GM23338 (cell line): ENCODE results near the gene ENTPD1. TPM values are rescaled to one million over a fixed set of nuclear protein-coding genes. Genes with fewer than 3 reads are reported as not detected.

Experiments
- ATAC-seq: fragments of 200-7000 bp; cut with Tn5 transposase; 3 replicates; pipeline ENCODE4 v1.9.1; 2020
- DNase-seq: peaks from one replicate; pipeline ENCODE4 v3.0.0-alpha.2; 2015; ENCODE audit warnings: low spot score
- H2AFZ ChIP-seq: fragments of 200-600 bp; sonication (generic); 2 replicates; pipeline ENCODE4 v1.8.0; 2016; ENCODE audit warnings: antibody characterized with exemption, mild to moderate bottlenecking, moderate library complexity
- H3F3A ChIP-seq: fragments of 200-600 bp; sonication (generic); replicated peaks from 2 replicates; pipeline ENCODE4 v1.8.0; 2017; ENCODE audit warnings: antibody characterized with exemption, mixed run types, low read depth
- H3K27ac ChIP-seq: fragments of 200-600 bp; sonication (generic); 2 replicates; pipeline ENCODE4 v1.6.1; 2016; ENCODE audit warnings: low read depth
- H3K27me3 ChIP-seq: fragments of 200-600 bp; sonication (generic); 2 replicates; pipeline ENCODE4 v1.8.0; 2016; ENCODE audit warnings: mild to moderate bottlenecking, mixed run types, moderate library complexity; ENCODE audit not compliant: insufficient read depth
- H3K36me3 ChIP-seq: fragments of 200-600 bp; sonication (generic); 2 replicates; pipeline ENCODE4 v1.8.0; 2016; ENCODE audit warnings: mild to moderate bottlenecking; ENCODE audit not compliant: insufficient read depth
- H3K4me1 ChIP-seq: fragments of 200-600 bp; sonication (generic); 2 replicates; pipeline ENCODE4 v1.8.0; 2016; ENCODE audit warnings: mild to moderate bottlenecking, moderate library complexity; ENCODE audit not compliant: insufficient read depth
- H3K4me2 ChIP-seq: fragments of 200-600 bp; sonication (generic); 2 replicates; pipeline ENCODE4 v1.7.1; 2017; ENCODE audit warnings: mixed run types
- H3K4me3 ChIP-seq: fragments of 200-600 bp; sonication (generic); 2 replicates; pipeline ENCODE4 v1.6.1; 2016; ENCODE audit warnings: mixed run types
- H3K79me2 ChIP-seq: fragments of 200-600 bp; sonication (generic); replicated peaks from 2 replicates; pipeline ENCODE4 v1.8.0; 2017; ENCODE audit warnings: mild to moderate bottlenecking; ENCODE audit not compliant: insufficient read depth
- H3K9me2 ChIP-seq: fragments of 200-600 bp; sonication (generic); 2 replicates; pipeline ENCODE4 v1.8.0; 2017; ENCODE audit not compliant: insufficient read depth
- H4K20me1 ChIP-seq: fragments of 200-600 bp; sonication (generic); replicated peaks from 2 replicates; pipeline ENCODE4 v1.8.0; 2017; ENCODE audit warnings: mild to moderate bottlenecking; ENCODE audit not compliant: insufficient read depth
- H3K27ac Mint-ChIP-seq: 2 replicates; pipeline ENCODE4 v1.8.0; 2020; ENCODE audit warnings: inconsistent platforms, mild to moderate bottlenecking, moderate library complexity, mixed read lengths
- H3K27me3 Mint-ChIP-seq: 3 replicates; pipeline ENCODE4 v1.8.0; 2022; ENCODE audit warnings: low read depth, mild to moderate bottlenecking, moderate library complexity, mixed read lengths, inconsistent platforms; ENCODE audit not compliant: insufficient read depth, poor library complexity
- H3K36me3 Mint-ChIP-seq: 3 replicates; pipeline ENCODE4 v1.8.0; 2021; ENCODE audit warnings: low read depth, mild to moderate bottlenecking, inconsistent platforms, moderate library complexity, mixed read lengths
- H3K4me1 Mint-ChIP-seq: 3 replicates; pipeline ENCODE4 v1.8.0; 2020; ENCODE audit warnings: mild to moderate bottlenecking, inconsistent platforms, mixed read lengths
- H3K4me3 Mint-ChIP-seq: 3 replicates; pipeline ENCODE4 v1.8.0; 2021; ENCODE audit warnings: moderate library complexity, mild to moderate bottlenecking, inconsistent platforms, mixed read lengths
- H3K9me3 Mint-ChIP-seq: 3 replicates; pipeline ENCODE4 v1.8.0; 2020; ENCODE audit warnings: moderate library complexity, mild to moderate bottlenecking, inconsistent platforms, mixed read lengths
- EZH2 ChIP-seq: fragments of 200-600 bp; sonication (generic); IDR thresholded peaks from one replicate; pipeline ENCODE4 v1.8.0; 2017; ENCODE audit warnings: antibody characterized with exemption, mild to moderate bottlenecking, low read depth; ENCODE audit not compliant: unreplicated experiment
- EZH2phosphoT487 ChIP-seq: fragments of 200-600 bp; sonication (generic); IDR thresholded peaks from one replicate; pipeline ENCODE4 v1.8.1; 2018; ENCODE audit warnings: antibody characterized with exemption; ENCODE audit not compliant: unreplicated experiment
- JUNB ChIP-seq: IDR thresholded peaks from one replicate; pipeline ENCODE4 v1.6.1; 2016; ENCODE audit warnings: antibody characterized with exemption; ENCODE audit not compliant: unreplicated experiment
- NANOG ChIP-seq: IDR thresholded peaks from 2 replicates; pipeline ENCODE4 v1.6.1; 2016; ENCODE audit warnings: antibody characterized with exemption, borderline replicate concordance
- POLR2AphosphoS5 ChIP-seq: IDR thresholded peaks from 2 replicates; pipeline ENCODE4 v1.6.1; 2016; ENCODE audit warnings: antibody characterized with exemption, low read depth
- STAT1 ChIP-seq: IDR thresholded peaks from one replicate; pipeline ENCODE4 v1.6.1; 2016; ENCODE audit warnings: antibody characterized with exemption; ENCODE audit not compliant: unreplicated experiment
- ZNF114 ChIP-seq: fragments of 250-450 bp; sonication (Bioruptor Pico); IDR thresholded peaks from 2 replicates; pipeline ENCODE4 v1.5.0; 2020; ENCODE audit warnings: mild to moderate bottlenecking, moderate library complexity
- ZNF331 ChIP-seq: fragments of 250-450 bp; sonication (Bioruptor Pico); IDR thresholded peaks from 2 replicates; pipeline ENCODE4 v1.5.0; 2020; ENCODE audit warnings: low read depth, mild to moderate bottlenecking, moderate library complexity
- polyA plus RNA-seq: library from polyadenylated mRNA; unstranded; fragments of >200 nt; fragmentation: Nextera tagmentation; extraction: Ambion mirVana; gene quantifications from 2 replicates; pipeline ENCODE4 v1.2.1, GENCODE V29; 2016
- total RNA-seq: library from RNA; depleted of rRNA; stranded (reverse); fragments of >200 nt; shearing (Covaris generic); gene quantifications from 2 replicates; pipeline ENCODE4 v1.2.3, GENCODE V29; 2014
- TF ChIP-seq, protein P1 (sequence below), 2 experiments: fragments of 200-600 bp in 1 of 2; sonication (generic) in 1 of 2; conservative IDR thresholded peaks; 2 replicates each; pipeline versions ENCODE4 v1.5.1 to v1.6.1; 2016 to 2017; ENCODE audit warnings: antibody characterized with exemption in 2 of 2, low read depth in 2 of 2, mild to moderate bottlenecking in 2 of 2, moderate library complexity in 1 of 2
- TF ChIP-seq, protein P2 (sequence below): IDR thresholded peaks from one replicate; pipeline ENCODE4 v1.6.1; 2018; ENCODE audit warnings: antibody characterized with exemption; ENCODE audit not compliant: unreplicated experiment

The ENTPD1 gene
- total and polyA plus RNA-seq, 2 experiments from 2014 or later, result 2.3 to 3.6 TPM

DNA sequence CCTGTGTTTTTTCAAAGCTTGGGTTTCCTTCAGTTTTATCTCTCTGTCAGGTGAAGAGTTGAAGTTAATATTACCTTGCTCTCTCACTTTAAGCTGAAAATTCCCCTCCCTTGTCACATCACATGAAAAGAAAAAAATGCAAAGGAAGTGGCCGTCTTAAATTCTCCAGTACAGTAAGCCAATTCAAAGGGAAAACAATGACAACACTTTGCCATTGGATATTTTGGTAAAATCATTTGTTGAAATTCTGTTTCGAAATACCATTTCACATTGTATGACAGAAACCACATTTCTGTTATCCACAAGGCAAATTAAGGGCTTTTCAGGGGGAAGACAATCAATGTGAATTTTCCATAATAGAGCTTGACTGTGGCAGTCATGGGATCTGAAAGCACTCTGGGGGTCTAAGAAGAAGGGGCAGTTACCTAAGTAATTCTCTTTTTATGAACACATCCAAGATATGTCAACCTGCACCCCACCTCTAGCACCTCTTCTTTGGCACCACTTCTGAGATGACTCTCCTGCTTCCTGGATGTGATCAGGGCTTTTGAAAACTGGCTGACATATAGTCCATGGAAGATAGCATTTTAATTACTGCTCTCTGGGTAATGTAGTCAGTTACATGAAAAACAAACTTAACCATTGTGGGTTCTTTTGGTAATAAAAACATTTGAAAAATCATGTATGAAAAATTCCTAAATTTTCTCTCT lies 63.8 kb downstream of the ENTPD1 start:
- H3K36me3 Mint-ChIP-seq, result peaks cover 2% of the 10 kb centered on the region; the same call in 2 of the 3 replicates
- H3K27ac Mint-ChIP-seq, result no peak overlapping the region
- DNase-seq, result no peak
- TF ChIP-seq EZH2 (no peak), EZH2phosphoT487 (no peak), ZNF331 (CRISPR knock-in tag) (no peak)
- H3K4me3 Mint-ChIP-seq, result no peak overlapping the region
- H3K4me2 ChIP-seq, result no peak overlapping the region
- peaks cover 4% of the 10 kb centered on the region; the same call in 1 of the 2 replicates for H3K4me1 ChIP-seq
- H3K79me2 ChIP-seq, result no peaks in the 10 kb centered on the region
- H3K27me3 ChIP-seq, result no peaks in the 10 kb centered on the region
- H3K4me3 ChIP-seq, result no peak overlapping the region
- H3K36me3 ChIP-seq, result no peaks in the 10 kb centered on the region; the same call in 1 of the 2 replicates
- H3K9me3 Mint-ChIP-seq, result no peaks in the 10 kb centered on the region
- H3K9me2 ChIP-seq, result peaks cover 22% of the 10 kb centered on the region
- H3K27me3 Mint-ChIP-seq, result no peaks in the 10 kb centered on the region
- no peak for ATAC-seq
- H3K4me1 Mint-ChIP-seq, result no peaks in the 10 kb centered on the region; the same call in 2 of the 3 replicates
- H2AFZ ChIP-seq, result no peak overlapping the region
- H3F3A ChIP-seq, result no peaks in the 10 kb centered on the region
- H4K20me1 ChIP-seq, result no peaks in the 10 kb centered on the region
- H3K27ac ChIP-seq, result no peak overlapping the region

DNA sequence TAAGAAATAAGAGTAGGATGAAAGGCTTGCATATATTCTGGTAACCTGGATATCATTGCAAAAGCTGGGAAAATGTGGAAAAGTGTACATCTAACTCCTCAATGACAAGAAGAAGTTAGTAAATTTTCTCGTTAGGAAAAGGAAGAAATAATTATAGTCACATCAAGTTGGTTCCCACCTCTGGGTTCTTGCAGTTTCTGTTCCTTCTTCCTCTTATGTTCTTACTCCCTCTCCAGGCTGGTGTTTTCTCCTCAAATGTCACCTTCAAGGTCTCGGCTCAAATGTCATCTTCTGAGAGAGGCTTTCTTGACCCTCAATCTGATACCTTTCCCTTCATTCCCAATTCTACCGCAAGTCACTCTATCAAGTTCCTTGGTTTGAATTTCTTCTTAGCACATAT lies 64.4 kb downstream of the ENTPD1 start:
- H3K27me3 ChIP-seq, result no peaks in the 10 kb centered on the region
- Mint-ChIP-seq H3K4me1 (no peaks in the 10 kb centered on the region; the same call in 2 of the 3 replicates), H3K4me3 (no peak overlapping the region), H3K9me3 (no peaks in the 10 kb centered on the region), H3K27ac (no peak overlapping the region), H3K36me3 (peaks cover 2% of the 10 kb centered on the region; the same call in 2 of the 3 replicates), H3K27me3 (no peaks in the 10 kb centered on the region)
- peaks cover 18% of the 10 kb centered on the region for H3K9me2 ChIP-seq
- H3K27ac ChIP-seq, result no peak overlapping the region
- ATAC-seq (no peak), DNase-seq (no peak)
- no peak overlapping the region for H3K4me2 ChIP-seq
- H2AFZ ChIP-seq, result no peak overlapping the region
- H3K79me2 ChIP-seq, result no peaks in the 10 kb centered on the region
- H4K20me1 ChIP-seq, result no peaks in the 10 kb centered on the region
- H3F3A ChIP-seq, result no peaks in the 10 kb centered on the region
- H3K4me3 ChIP-seq, result no peak overlapping the region
- H3K36me3 ChIP-seq, result no peaks in the 10 kb centered on the region; the same call in 1 of the 2 replicates
- H3K4me1 ChIP-seq, result peaks cover 4% of the 10 kb centered on the region; the same call in 1 of the 2 replicates
- TF ChIP-seq EZH2phosphoT487 (no peak), STAT1 (no peak)

DNA sequence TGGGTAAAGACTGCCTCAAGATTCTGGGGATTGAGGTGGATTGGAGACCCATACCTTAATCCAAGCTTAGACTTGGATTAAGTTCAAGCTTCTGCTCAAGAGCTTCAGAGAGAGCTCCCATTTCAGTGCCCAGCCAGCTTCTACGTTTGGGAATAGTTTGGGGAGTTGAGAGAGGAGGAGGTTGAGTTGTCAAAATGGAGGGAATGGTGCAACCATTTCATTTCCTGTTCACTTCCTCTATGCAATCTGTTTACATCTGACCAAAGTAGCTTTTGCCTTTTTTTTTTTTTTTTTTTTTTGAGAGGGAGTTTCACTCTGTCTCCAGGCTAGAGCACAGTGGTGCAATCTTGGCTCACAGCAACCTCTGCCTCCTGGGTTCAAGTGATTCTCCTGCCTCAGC lies 65.8 kb downstream of the ENTPD1 start:
- no peaks in the 10 kb centered on the region; the same call in 1 of the 2 replicates for H3K36me3 ChIP-seq
- no peak for ATAC-seq
- Mint-ChIP-seq H3K27ac (no peak overlapping the region), H3K4me3 (no peak overlapping the region), H3K4me1 (no peaks in the 10 kb centered on the region; the same call in 2 of the 3 replicates), H3K36me3 (no peaks in the 10 kb centered on the region), H3K27me3 (peaks cover 2% of the 10 kb centered on the region), H3K9me3 (no peaks in the 10 kb centered on the region)
- no peaks in the 10 kb centered on the region for H4K20me1 ChIP-seq
- no peaks in the 10 kb centered on the region for H3K4me1 ChIP-seq
- no peak overlapping the region for H3K4me3 ChIP-seq
- no peak overlapping the region for H3K4me2 ChIP-seq
- H3K79me2 ChIP-seq, result no peaks in the 10 kb centered on the region
- no peaks in the 10 kb centered on the region for H3K27me3 ChIP-seq
- no peak overlapping the region for H3K27ac ChIP-seq
- H3F3A ChIP-seq, result no peaks in the 10 kb centered on the region
- no peak overlapping the region for H2AFZ ChIP-seq
- no peak for DNase-seq
- H3K9me2 ChIP-seq, result peaks cover 10% of the 10 kb centered on the region
- TF ChIP-seq NANOG (no peak), EZH2 (no peak), ZNF114 (CRISPR knock-in tag) (no peak), ZNF331 (CRISPR knock-in tag) (no peak), POLR2AphosphoS5 (no peak), JUNB (no peak)
- TF ChIP-seq, protein P1, sequence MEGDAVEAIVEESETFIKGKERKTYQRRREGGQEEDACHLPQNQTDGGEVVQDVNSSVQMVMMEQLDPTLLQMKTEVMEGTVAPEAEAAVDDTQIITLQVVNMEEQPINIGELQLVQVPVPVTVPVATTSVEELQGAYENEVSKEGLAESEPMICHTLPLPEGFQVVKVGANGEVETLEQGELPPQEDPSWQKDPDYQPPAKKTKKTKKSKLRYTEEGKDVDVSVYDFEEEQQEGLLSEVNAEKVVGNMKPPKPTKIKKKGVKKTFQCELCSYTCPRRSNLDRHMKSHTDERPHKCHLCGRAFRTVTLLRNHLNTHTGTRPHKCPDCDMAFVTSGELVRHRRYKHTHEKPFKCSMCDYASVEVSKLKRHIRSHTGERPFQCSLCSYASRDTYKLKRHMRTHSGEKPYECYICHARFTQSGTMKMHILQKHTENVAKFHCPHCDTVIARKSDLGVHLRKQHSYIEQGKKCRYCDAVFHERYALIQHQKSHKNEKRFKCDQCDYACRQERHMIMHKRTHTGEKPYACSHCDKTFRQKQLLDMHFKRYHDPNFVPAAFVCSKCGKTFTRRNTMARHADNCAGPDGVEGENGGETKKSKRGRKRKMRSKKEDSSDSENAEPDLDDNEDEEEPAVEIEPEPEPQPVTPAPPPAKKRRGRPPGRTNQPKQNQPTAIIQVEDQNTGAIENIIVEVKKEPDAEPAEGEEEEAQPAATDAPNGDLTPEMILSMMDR (conservative IDR thresholded peaks at IDR 0.05; ENCODE audit: low read depth in 2 of 2), result no peak
- TF ChIP-seq, protein P2, sequence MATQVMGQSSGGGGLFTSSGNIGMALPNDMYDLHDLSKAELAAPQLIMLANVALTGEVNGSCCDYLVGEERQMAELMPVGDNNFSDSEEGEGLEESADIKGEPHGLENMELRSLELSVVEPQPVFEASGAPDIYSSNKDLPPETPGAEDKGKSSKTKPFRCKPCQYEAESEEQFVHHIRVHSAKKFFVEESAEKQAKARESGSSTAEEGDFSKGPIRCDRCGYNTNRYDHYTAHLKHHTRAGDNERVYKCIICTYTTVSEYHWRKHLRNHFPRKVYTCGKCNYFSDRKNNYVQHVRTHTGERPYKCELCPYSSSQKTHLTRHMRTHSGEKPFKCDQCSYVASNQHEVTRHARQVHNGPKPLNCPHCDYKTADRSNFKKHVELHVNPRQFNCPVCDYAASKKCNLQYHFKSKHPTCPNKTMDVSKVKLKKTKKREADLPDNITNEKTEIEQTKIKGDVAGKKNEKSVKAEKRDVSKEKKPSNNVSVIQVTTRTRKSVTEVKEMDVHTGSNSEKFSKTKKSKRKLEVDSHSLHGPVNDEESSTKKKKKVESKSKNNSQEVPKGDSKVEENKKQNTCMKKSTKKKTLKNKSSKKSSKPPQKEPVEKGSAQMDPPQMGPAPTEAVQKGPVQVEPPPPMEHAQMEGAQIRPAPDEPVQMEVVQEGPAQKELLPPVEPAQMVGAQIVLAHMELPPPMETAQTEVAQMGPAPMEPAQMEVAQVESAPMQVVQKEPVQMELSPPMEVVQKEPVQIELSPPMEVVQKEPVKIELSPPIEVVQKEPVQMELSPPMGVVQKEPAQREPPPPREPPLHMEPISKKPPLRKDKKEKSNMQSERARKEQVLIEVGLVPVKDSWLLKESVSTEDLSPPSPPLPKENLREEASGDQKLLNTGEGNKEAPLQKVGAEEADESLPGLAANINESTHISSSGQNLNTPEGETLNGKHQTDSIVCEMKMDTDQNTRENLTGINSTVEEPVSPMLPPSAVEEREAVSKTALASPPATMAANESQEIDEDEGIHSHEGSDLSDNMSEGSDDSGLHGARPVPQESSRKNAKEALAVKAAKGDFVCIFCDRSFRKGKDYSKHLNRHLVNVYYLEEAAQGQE, result no peak
